GM12891 (cell line): ENCODE data around the gene CMC1.
A peak's percentile ranks its signal among the peaks of the same experiment; 100 is the strongest.

Experiments
- DNase-seq: peaks from one replicate; pipeline ENCODE4 v3.0.0; 2011; ENCODE audit warnings: low spot score; ENCODE audit not compliant: insufficient read length
- FAIRE-seq: peaks from 2 replicates; lab custom pipeline; 2011; peaks lifted over from hg19 to GRCh38; lab: Jason Lieb, UNC
- PAX5 ChIP-seq: IDR thresholded peaks from 2 replicates; pipeline ENCODE4 v1.6.1; 2011; ENCODE audit warnings: low read length, moderate library complexity, mild to moderate bottlenecking; ENCODE audit not compliant: insufficient read depth, severe bottlenecking
- POLR2A ChIP-seq: IDR thresholded peaks from 2 replicates; pipeline ENCODE4 v1.6.1; 2011; ENCODE audit warnings: low read depth, low read length, control low read depth
- POLR2AphosphoS5 ChIP-seq: IDR thresholded peaks from 2 replicates; pipeline ENCODE4 v1.6.1; 2011; ENCODE audit warnings: low read depth, low read length, control low read depth
- POU2F2 ChIP-seq: IDR thresholded peaks from 2 replicates; pipeline ENCODE4 v1.6.1; 2011; ENCODE audit warnings: low read depth, mild to moderate bottlenecking, control low read depth, low read length, moderate library complexity
- SPI1 ChIP-seq: IDR thresholded peaks from 2 replicates; pipeline ENCODE4 v1.6.1; 2011; ENCODE audit warnings: low read depth, low read length, control low read depth
- TAF1 ChIP-seq: IDR thresholded peaks from 2 replicates; pipeline ENCODE4 v1.6.1; 2011; ENCODE audit warnings: low read depth, low read length, control low read depth

CMC1 gene

GRCh38 chr3:28242519-28242918 is 1.1 kb downstream of the CMC1 start:
- DNase-seq (no peak), FAIRE-seq (no peak)
- no peak for TF ChIP-seq POU2F2
- TF ChIP-seq POLR2A = no peak
- TF ChIP-seq SPI1 = no peak
- TF ChIP-seq POLR2AphosphoS5 = no peak
- no peak for TF ChIP-seq PAX5
- TF ChIP-seq TAF1 = no peak

DNA sequence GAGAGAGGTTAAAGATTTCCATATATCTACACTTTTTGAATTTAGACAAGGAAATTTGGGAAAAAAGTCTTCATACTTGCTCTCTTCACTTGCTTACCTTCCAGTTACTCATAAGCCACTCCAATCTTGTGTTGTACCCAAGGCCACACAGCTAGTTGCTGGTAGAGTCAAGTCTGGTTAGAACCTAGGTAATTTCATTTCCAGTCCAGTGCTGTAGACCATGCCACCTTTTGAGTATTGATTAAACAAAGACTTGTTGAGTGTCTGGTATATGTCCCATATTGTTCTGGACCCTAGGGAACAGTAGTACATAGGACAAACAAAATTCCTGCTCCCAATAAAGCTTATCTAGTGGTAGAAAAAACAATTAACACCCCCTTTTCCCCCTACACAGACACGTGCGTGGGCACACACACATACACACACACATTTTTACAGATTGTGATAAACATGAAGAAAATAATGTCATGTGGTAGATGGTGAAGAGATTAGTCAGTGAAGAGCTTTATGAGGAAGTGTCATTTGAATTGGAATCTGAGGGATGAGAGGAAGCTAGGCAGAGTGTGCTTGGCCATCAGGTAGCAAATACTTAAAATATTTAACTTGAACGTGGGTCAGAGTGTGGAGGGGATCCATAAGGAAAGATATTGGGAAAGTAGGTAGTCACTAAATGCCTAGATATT is 2.1 kb downstream of the CMC1 start:
- FAIRE-seq (peak; percentile 76), DNase-seq (no peak)
- TF ChIP-seq POLR2AphosphoS5 (no peak), SPI1 (peak; percentile 40), POU2F2 (no peak)

DNA sequence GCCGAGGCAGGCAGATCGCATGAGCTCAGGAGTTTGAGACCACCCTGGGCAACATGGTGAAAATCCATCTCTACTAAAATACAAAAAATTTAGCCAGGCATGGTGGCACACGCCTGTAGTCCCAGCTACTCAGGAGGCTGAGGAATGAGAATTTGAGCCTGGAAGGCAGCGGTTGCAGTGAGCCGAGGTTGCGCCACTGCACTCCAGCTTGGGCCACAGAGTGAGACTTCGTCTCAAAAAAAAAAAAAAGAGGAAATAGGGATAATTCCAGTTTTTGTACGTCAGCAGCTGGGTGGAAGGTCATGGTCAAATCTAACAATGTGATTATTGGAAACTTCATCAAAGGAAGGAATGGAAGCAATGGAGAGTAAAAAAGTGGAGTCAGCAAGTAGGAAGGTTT is 3.1 kb downstream of the CMC1 start:
- DNase-seq = no peak
- FAIRE-seq = no peak
- TF ChIP-seq POLR2A (no peak), PAX5 (no peak), POLR2AphosphoS5 (no peak), SPI1 (no peak), POU2F2 (no peak), TAF1 (no peak)

DNA sequence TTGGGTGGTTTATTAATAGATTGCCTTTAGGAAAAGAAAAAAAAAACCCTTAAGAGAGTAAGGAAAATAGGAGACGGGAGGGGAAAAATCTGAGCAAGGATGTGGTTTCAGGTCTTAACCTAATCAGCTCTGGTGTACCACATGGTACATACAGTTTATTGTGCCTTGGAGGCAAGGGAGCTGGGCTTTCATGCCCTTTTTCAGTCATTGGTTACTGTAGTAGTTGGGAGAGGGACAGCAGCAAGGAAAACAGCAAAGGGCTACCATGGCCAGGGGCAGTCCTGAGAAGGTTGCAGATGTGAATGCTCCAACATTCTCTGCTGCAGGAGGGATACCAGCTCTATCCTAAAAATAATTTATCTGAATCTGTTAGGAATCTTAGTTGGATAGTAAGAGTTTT is 5.9 kb downstream of the CMC1 start:
- no peak for DNase-seq
- TF ChIP-seq POLR2AphosphoS5 (no peak), POU2F2 (no peak), SPI1 (no peak), PAX5 (no peak), TAF1 (no peak), POLR2A (no peak)
- no peak for FAIRE-seq

DNA sequence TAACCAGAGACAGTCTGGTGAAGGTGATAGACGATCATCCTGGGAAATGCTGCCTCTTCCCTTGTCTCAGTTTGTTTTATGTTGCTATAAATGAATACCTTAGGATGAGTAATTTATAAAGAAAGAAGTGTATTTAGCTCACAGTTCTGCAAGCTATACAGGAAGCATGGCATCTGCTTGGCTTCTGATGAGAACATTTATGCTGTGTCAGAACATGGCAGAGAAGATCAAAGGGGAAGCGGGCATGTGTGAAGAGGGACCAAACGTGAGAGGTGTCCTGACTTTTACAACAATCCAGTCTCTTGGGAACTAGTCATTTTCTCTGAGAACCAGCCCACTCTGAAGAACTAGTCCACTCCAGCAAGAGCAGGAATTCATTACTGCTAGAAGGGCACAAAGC is 9.6 kb downstream of the CMC1 start:
- DNase-seq (no peak), FAIRE-seq (no peak)
- no peak for TF ChIP-seq SPI1
- no peak for TF ChIP-seq PAX5
- no peak for TF ChIP-seq POLR2AphosphoS5
- TF ChIP-seq POU2F2 = no peak
- TF ChIP-seq POLR2A = no peak
- TF ChIP-seq TAF1 = no peak

DNA sequence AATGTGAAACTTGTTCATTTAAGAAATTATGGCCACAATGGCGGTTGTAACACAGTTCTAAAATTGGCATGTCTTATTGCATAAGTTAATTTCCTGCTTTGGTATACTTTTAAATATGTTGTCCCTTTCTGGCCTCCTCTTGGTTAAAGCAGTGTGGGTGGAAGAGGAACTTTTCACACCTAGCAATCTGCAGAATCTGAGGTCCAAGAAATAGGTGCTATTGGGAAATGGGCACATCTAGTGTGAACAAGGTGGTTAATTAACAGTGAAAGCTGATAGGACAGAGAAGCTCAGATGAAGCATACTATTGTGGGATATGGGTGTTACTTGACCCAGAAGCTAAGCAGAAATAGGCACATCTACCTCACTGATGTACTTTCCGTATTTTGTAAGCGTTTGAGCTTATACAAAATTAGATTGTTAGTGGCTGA is 10.6 kb downstream of the CMC1 start:
- peak; percentile 35 for FAIRE-seq
- DNase-seq = no peak
- no peak for TF ChIP-seq TAF1
- no peak for TF ChIP-seq SPI1
- TF ChIP-seq POU2F2 = no peak
- TF ChIP-seq PAX5 = no peak
- no peak for TF ChIP-seq POLR2AphosphoS5
- TF ChIP-seq POLR2A = no peak

DNA sequence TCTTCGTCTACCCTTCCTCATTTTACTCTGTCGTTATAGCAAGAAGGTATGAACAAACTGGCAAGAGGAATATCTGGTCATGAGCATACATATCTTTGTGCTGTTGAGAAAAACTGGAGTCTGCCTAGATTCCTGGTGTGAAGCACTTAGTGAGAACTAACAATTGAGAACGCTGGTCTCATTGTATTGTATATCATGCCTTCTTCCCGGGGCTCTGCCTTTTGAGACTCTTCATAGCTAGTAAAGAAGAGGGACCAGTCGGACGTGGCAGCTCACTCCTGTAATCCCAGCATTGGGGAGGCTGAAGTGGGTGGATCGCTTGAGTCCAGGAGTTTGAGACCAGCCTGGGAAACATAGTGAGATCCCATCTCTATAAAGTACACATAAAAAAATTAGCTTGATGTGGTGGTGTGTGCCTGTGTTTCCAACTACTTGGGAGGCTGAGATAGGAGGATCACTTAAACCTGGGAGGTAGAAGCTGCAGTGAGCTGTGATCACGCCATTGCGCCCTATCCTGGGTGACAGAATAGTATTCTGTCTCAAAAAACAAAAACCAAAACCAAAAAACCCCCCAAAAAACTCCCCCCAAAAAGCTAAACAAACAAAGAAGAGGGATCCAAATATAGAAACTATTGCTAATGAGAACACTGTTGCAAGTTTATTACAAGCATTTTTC is 11.8 kb downstream of the CMC1 start:
- TF ChIP-seq TAF1 (no peak), POU2F2 (no peak), POLR2A (no peak), POLR2AphosphoS5 (no peak), SPI1 (no peak), PAX5 (no peak)
- DNase-seq (no peak), FAIRE-seq (no peak)

- DNase-seq = no peak
- FAIRE-seq = no peak
- TF ChIP-seq TAF1 (no peak), SPI1 (no peak), POLR2A (no peak), POLR2AphosphoS5 (no peak)
Observed at GRCh38 chr3:28262001-28262400, 20.6 kb downstream of the CMC1 start.

DNA sequence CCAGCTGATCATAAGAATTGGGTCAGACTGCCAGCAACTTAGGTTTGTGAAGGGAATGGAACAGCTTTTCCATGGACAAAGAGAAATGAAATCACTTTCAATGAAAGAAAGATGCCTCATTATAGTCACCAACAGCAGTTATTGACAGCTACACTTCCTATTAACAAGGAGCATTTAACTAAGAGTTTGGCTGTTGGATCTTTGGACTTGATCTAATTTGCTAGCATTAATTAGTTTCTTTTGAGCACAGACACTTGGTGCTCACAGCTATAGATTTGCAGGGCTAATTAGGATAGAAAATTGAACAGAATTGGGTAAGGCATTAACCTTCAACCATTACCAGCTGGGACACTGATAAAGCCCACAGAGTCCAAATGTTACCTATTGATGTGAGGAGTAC is 24.2 kb downstream of the CMC1 start:
- DNase-seq (no peak), FAIRE-seq (peak; percentile 31)
- no peak for TF ChIP-seq TAF1
- no peak for TF ChIP-seq POLR2AphosphoS5
- TF ChIP-seq PAX5 = no peak
- no peak for TF ChIP-seq POU2F2
- no peak for TF ChIP-seq POLR2A
- no peak for TF ChIP-seq SPI1

DNA sequence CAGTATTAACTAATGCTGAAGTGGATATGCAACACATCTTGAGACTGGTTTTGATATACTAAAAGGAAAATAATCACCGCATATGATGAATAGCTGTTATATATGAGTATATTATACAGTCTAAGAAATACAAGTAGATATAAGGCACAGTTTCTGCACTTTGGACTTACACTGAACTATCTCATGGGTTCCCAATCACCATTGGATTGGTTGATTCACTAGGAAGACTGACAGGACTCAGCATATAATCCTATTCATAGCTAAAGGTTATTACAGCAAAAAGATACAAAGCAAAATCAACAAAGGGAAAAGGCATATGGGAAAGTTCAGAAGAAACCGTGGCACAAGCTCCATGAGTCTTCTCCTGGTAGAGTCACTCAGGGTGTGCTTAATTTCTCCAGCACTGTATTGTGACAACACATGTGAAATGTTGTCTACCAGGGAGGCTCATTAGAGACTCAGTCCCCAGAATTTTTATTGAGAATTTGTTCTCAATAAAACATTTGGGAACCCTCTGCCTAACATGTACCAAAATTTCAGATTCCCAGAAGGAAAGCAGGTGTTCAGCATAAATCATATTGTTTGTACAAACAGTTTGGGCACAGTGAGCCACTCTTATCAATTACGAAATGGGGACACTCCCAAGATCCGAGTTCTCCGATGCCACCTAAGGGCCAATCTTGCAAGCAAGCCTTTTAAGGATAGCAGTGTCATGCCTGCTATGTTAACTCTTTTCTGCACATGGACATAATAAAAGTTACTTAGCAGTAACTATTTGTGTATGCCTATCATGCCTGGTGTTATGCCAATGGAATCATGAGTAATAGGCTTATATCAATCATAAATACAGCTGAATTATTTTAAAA is 26.8 kb downstream of the CMC1 start:
- FAIRE-seq = no peak
- DNase-seq = no peak
- no peak for TF ChIP-seq POLR2A
- TF ChIP-seq POU2F2 = no peak
- TF ChIP-seq SPI1 = no peak
- TF ChIP-seq PAX5 = no peak
- TF ChIP-seq POLR2AphosphoS5 = no peak
- no peak for TF ChIP-seq TAF1
